ENCODE results near the gene ANTXR2.
"Not testable (repeated sequence)": the region's sequence is repeated elsewhere in the genome, so short reads cannot be mapped to it uniquely, and the experiment has no call there.

The ANTXR2 gene

GRCh38 chr4:80024335-80024734 is 48.7 kb downstream of the ANTXR2 start:
- DNase-seq (ENCODE audit: low spot score) = no peak

- no peak for DNase-seq (ENCODE audit: low spot score)
Measured at GRCh38 chr4:80022282-80022681, 50.7 kb downstream of the ANTXR2 start.

- DNase-seq (ENCODE audit: low spot score) = no peak
Measured at GRCh38 chr4:80017125-80017854, 55.7 kb downstream of the ANTXR2 start.

GRCh38 chr4:80016506-80016905 is 56.5 kb downstream of the ANTXR2 start:
- DNase-seq (ENCODE audit: low spot score) = no peak

- DNase-seq (ENCODE audit: low spot score) = no peak
Measured at GRCh38 chr4:80015407-80016189, 57.4 kb downstream of the ANTXR2 start.

- no peak for DNase-seq (ENCODE audit: low spot score)
Measured at GRCh38 chr4:80014531-80014930, 58.5 kb downstream of the ANTXR2 start.

- no peak for DNase-seq (ENCODE audit: low spot score)
Measured at GRCh38 chr4:80012291-80012690, 60.7 kb downstream of the ANTXR2 start.

GRCh38 chr4:80011636-80012236 is 61.3 kb downstream of the ANTXR2 start:
- DNase-seq (ENCODE audit: low spot score) = no peak

- DNase-seq (ENCODE audit: low spot score) = no peak
Measured at GRCh38 chr4:80010316-80010715, 62.7 kb downstream of the ANTXR2 start.

- no peak for DNase-seq (ENCODE audit: low spot score)
Measured at GRCh38 chr4:80009806-80010205, 63.2 kb downstream of the ANTXR2 start.

GRCh38 chr4:80008971-80009370 is 64.1 kb downstream of the ANTXR2 start:
- DNase-seq (ENCODE audit: low spot score) = no peak

- no peak for DNase-seq (ENCODE audit: low spot score)
Measured at GRCh38 chr4:80008351-80008750, 64.7 kb downstream of the ANTXR2 start.

GRCh38 chr4:80007745-80008149 is 65.3 kb downstream of the ANTXR2 start:
- DNase-seq (ENCODE audit: low spot score) = no peak

GRCh38 chr4:80006935-80007744 is 65.9 kb downstream of the ANTXR2 start:
- DNase-seq (ENCODE audit: low spot score) = no peak

GRCh38 chr4:80005863-80006262 is 67.2 kb downstream of the ANTXR2 start:
- DNase-seq (ENCODE audit: low spot score) = no peak

- DNase-seq (ENCODE audit: low spot score) = no peak
Measured at GRCh38 chr4:80004319-80004718, 68.7 kb downstream of the ANTXR2 start.

- not testable (repeated sequence) for DNase-seq (ENCODE audit: low spot score)
Measured at GRCh38 chr4:80002559-80002958, 70.5 kb downstream of the ANTXR2 start.

- not testable (repeated sequence) for DNase-seq (ENCODE audit: low spot score)
Measured at GRCh38 chr4:79999048-79999447, 74.0 kb downstream of the ANTXR2 start.

- DNase-seq (ENCODE audit: low spot score) = no peak
Measured at GRCh38 chr4:79998201-79998600, 74.8 kb downstream of the ANTXR2 start.

GRCh38 chr4:79996851-79997250 is 76.2 kb downstream of the ANTXR2 start:
- DNase-seq (ENCODE audit: low spot score) = no peak

GRCh38 chr4:79993476-79993875 is 79.6 kb downstream of the ANTXR2 start:
- DNase-seq (ENCODE audit: low spot score) = no peak

GRCh38 chr4:79991601-79992000 is 81.4 kb downstream of the ANTXR2 start:
- DNase-seq (ENCODE audit: low spot score) = no peak

Measured in hematopoietic multipotent progenitor cell treated with erythropoietin and hydrocortisone succinate and interleukin-3 and kit ligand, for 15 days (in vitro differentiated cells).